ENCODE measurements around the gene ZNF174.

Gene ZNF174

DNA sequence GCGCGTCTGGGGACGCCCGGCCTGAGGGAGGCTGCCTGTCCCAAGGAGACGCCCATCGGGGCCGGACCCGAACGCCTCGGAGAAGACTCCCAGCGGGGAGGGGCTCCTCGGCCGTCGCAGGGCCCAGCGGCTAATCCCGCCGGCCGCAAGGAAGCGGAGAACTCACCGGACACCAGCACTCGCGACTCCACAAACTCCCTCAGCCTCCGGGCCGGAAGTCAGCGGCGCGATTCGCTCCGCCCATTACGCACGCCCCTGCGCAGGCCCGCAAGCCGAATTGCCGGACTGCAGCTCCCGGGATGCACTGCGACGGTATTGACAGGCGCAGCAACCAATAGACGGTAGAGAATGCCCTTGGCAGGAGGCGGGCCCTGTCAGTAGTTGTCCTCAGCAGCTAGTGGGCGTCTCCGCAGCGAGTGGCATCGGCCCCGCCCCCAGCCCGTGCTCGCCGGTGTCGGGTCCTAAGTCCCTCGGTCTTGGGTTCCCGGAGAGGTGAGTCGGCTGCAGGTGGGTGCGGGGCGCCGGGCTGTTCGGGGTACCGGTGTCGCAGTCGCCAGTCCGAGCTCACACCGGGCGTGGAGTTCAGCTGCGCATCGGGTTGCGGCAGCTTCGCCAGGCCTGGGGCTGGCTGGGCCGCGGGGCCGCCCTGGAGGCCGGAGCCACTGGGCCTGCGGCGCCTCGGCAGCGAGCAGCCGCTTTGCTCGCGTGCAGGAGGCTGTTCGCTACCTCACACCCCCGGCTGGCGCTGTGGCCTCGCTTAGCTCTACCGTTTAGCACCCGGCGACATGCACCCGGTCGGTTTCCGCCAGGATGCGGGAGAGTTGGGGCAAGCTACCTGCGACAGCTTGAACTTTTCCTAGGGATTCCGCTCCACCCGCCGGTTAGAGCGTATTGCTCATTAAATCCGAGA lies at the start of gene ZNF174, which contains the start of gene ZSCAN32:
ZNF174 (plus strand) TSS at position 437 of the 910 bp plus-strand sequence. CDS start 790 bp downstream, outside the sequence.
ZSCAN32 (minus strand) TSS at position 226 of the 910 bp plus-strand sequence. CDS start 3,447 bp downstream, outside the sequence.
- H3K27ac ChIP-seq (ENCODE audit: low read depth, low read length), result peak within 1 kb of the TSS; percentile 85
- peaks cover 4% of the 10 kb centered on the region for H3K4me1 ChIP-seq (ENCODE audit: control insufficient read depth, insufficient read depth, low read length)
- H3K27me3 ChIP-seq (ENCODE audit: control insufficient read depth, insufficient read depth, low read length), result no peaks in the 10 kb centered on the region
- H3K36me3 ChIP-seq (ENCODE audit: control insufficient read depth, insufficient read depth, low read length), result peaks cover 43% of the 10 kb centered on the region
- peak within 1 kb of the TSS; percentile 97 for H3K4me3 ChIP-seq (ENCODE audit: low read length)
- H3K9ac ChIP-seq (ENCODE audit: low read length), result peak within 1 kb of the TSS; percentile 94

DNA sequence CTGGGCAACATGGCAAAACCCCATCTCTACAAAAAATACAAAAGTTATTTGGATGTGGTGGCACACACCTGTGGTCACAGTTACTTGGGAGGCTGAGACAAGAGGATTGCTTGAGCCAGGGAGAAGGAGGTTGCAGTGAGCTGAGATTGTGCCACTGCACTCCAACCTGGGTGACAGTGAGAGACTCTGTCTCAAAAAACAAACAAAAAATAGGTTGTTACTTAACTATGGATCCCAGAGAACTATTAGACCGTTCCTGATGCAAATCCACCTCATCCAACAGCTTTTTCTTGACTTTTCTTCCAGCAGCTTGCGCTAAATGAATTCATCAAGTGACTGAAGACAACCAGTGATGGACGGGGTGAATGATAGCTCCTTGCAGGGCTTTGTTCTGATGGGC lies 45.4 kb upstream of the ZNF174 start, which contains the start of gene OR2C1:
OR2C1 (plus strand) TSS at position 301 of the 400 bp plus-strand sequence; CDS start at position 353, 52 bp downstream.
- Histone ChIP-seq H3K9ac (ENCODE audit: low read length) (no peak within 1 kb of the TSS), H3K4me3 (ENCODE audit: low read length) (no peak within 1 kb of the TSS), H3K36me3 (ENCODE audit: control insufficient read depth, insufficient read depth, low read length) (no peaks in the 10 kb centered on the region), H3K4me1 (ENCODE audit: control insufficient read depth, insufficient read depth, low read length) (no peaks in the 10 kb centered on the region), H3K27ac (ENCODE audit: low read depth, low read length) (no peak within 1 kb of the TSS), H3K27me3 (ENCODE audit: control insufficient read depth, insufficient read depth, low read length) (no peaks in the 10 kb centered on the region)

DNA sequence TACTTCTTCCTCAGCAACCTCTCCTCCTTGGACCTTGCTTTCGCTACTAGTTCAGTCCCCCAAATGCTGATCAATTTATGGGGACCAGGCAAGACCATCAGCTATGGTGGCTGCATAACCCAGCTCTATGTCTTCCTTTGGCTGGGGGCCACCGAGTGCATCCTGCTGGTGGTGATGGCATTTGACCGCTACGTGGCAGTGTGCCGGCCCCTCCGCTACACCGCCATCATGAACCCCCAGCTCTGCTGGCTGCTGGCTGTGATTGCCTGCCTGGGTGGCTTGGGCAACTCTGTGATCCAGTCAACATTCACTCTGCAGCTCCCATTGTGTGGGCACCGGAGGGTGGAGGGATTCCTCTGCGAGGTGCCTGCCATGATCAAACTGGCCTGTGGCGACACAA lies 44.9 kb upstream of the ZNF174 start:
- no peak overlapping the region for H3K4me3 ChIP-seq (ENCODE audit: low read length)
- H3K27ac ChIP-seq (ENCODE audit: low read depth, low read length), result no peak overlapping the region
- H3K36me3 ChIP-seq (ENCODE audit: control insufficient read depth, insufficient read depth, low read length), result no peaks in the 10 kb centered on the region
- no peaks in the 10 kb centered on the region for H3K4me1 ChIP-seq (ENCODE audit: control insufficient read depth, insufficient read depth, low read length)
- H3K27me3 ChIP-seq (ENCODE audit: control insufficient read depth, insufficient read depth, low read length), result no peaks in the 10 kb centered on the region
- no peak overlapping the region for H3K9ac ChIP-seq (ENCODE audit: low read length)

DNA sequence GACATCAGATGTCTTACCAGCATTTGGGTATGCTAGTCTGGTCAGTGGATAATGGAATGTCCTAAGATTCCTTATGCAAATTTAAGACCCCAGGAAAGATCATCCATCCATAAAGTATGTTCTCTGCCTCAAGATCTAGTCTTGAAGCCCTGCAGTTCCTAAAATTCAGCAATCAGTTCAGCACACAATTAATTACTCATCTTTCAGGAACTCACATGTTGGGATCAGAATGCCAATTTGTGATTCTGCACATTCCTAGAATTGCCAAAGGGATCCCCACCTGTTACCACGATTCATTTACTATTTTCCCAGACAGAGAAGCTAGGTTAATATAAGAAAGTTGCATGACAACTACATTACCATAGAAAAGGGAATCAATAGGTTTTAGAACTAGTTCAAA lies 42.1 kb upstream of the ZNF174 start:
- no peak overlapping the region for H3K9ac ChIP-seq (ENCODE audit: low read length)
- H3K4me1 ChIP-seq (ENCODE audit: control insufficient read depth, insufficient read depth, low read length), result no peaks in the 10 kb centered on the region
- no peak overlapping the region for H3K4me3 ChIP-seq (ENCODE audit: low read length)
- H3K36me3 ChIP-seq (ENCODE audit: control insufficient read depth, insufficient read depth, low read length), result no peaks in the 10 kb centered on the region
- no peaks in the 10 kb centered on the region for H3K27me3 ChIP-seq (ENCODE audit: control insufficient read depth, insufficient read depth, low read length)
- H3K27ac ChIP-seq (ENCODE audit: low read depth, low read length), result no peak overlapping the region

DNA sequence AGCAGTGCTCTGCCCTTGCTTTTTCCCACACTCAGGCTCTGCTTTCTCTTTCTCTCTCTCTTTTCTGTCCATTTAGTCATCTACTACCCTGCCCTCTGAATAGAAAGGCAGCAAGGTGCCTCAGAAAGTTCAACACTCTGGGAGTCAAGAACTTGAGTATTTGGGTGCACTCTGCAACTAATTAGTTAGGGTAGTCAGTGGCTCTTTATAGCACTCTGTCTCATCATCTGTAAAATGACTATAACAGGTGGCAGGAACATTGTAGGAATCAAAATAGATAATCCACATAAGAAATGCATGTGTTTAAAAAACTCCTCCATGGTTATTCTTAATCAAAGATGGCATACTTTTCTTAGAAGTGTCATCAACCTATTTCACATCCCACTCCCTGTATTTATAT lies 38.1 kb upstream of the ZNF174 start:
- Histone ChIP-seq H3K4me1 (ENCODE audit: control insufficient read depth, insufficient read depth, low read length) (peaks cover 4% of the 10 kb centered on the region), H3K36me3 (ENCODE audit: control insufficient read depth, insufficient read depth, low read length) (no peaks in the 10 kb centered on the region), H3K9ac (ENCODE audit: low read length) (no peak overlapping the region), H3K4me3 (ENCODE audit: low read length) (no peak overlapping the region), H3K27ac (ENCODE audit: low read depth, low read length) (no peak overlapping the region), H3K27me3 (ENCODE audit: control insufficient read depth, insufficient read depth, low read length) (no peaks in the 10 kb centered on the region)

DNA sequence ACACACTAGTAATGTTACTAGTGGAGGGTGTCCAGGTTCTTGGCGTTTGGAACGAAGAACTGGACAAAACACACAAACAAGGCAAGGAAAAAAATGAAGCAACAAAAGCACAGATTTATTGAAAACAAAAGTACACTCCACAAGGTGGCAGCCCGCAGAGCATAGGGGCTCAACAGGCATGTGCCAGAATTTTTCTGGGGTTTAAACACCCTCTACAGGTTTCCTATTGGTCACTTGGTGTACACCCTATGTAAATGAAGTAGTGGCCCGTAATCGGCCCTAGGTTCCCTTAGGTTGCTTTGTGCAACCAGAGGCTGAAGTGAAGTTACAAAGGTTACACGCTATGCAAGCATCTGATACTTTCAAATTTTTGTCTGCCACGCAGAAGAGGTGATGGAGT lies 37.2 kb upstream of the ZNF174 start:
- no peaks in the 10 kb centered on the region for H3K36me3 ChIP-seq (ENCODE audit: control insufficient read depth, insufficient read depth, low read length)
- peaks cover 4% of the 10 kb centered on the region for H3K4me1 ChIP-seq (ENCODE audit: control insufficient read depth, insufficient read depth, low read length)
- no peak overlapping the region for H3K4me3 ChIP-seq (ENCODE audit: low read length)
- no peaks in the 10 kb centered on the region for H3K27me3 ChIP-seq (ENCODE audit: control insufficient read depth, insufficient read depth, low read length)
- no peak overlapping the region for H3K27ac ChIP-seq (ENCODE audit: low read depth, low read length)
- no peak overlapping the region for H3K9ac ChIP-seq (ENCODE audit: low read length)

DNA sequence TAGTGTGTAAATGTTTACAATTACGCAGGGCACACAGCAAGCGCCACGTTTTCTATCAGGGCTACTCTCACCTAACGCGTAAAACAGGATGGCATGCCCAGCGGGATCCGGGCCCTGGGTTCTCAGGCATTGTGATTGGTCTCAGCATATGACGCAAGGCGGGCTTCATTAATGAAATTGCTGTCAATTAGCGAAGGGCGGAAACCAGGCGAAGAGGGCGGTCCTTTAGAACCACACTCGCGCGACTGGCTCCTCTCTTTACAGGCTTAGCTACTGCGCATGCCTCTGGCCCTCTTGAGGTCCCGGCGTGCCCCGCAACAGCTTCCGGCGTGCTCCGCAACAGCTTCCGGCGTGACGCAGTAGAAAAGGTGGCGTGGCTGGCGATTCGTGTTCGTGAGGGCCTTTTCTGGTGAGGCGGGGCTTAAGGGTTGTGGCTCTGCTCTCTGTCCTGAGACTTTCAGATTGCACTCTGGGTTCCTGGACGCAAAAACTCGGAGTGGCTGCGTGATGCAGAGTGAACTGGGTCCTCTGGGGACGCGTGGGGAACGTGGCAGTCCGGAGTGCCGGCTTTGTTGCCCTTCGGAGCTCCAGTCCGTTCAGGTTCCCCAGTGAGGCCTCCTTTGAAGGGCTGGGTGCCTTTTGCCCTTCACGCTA lies 36.1 kb upstream of the ZNF174 start:
- H3K27ac ChIP-seq (ENCODE audit: low read depth, low read length), result peak overlapping the region; percentile 87
- H3K27me3 ChIP-seq (ENCODE audit: control insufficient read depth, insufficient read depth, low read length), result no peaks in the 10 kb centered on the region
- peak overlapping the region; percentile 87 for H3K4me3 ChIP-seq (ENCODE audit: low read length)
- no peaks in the 10 kb centered on the region for H3K36me3 ChIP-seq (ENCODE audit: control insufficient read depth, insufficient read depth, low read length)
- peak overlapping the region; percentile 68 for H3K9ac ChIP-seq (ENCODE audit: low read length)
- H3K4me1 ChIP-seq (ENCODE audit: control insufficient read depth, insufficient read depth, low read length), result peaks cover 4% of the 10 kb centered on the region

DNA sequence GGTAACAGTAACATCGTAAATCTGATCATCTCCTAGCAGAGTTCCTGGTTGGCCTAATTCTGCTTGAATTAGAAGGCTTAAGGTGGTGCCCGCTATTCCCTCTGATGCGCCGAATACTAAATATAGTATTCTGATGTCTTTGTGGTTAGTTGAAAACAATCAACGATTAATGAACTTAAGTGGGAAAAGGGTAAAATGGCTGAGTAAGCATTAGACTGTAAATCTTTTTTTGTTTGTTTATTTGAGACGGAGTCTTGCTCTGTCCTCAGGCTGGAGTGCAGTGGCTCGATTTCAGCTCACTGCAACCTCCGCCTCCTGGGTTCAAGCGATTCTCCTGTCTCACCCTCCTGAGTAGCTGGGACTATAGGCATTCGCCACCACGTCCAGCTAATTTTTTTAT lies 31.9 kb upstream of the ZNF174 start:
- Histone ChIP-seq H3K27me3 (ENCODE audit: control insufficient read depth, insufficient read depth, low read length) (no peaks in the 10 kb centered on the region), H3K9ac (ENCODE audit: low read length) (no peak overlapping the region), H3K27ac (ENCODE audit: low read depth, low read length) (no peak overlapping the region), H3K4me1 (ENCODE audit: control insufficient read depth, insufficient read depth, low read length) (peaks cover 4% of the 10 kb centered on the region), H3K4me3 (ENCODE audit: low read length) (no peak overlapping the region), H3K36me3 (ENCODE audit: control insufficient read depth, insufficient read depth, low read length) (no peaks in the 10 kb centered on the region)

DNA sequence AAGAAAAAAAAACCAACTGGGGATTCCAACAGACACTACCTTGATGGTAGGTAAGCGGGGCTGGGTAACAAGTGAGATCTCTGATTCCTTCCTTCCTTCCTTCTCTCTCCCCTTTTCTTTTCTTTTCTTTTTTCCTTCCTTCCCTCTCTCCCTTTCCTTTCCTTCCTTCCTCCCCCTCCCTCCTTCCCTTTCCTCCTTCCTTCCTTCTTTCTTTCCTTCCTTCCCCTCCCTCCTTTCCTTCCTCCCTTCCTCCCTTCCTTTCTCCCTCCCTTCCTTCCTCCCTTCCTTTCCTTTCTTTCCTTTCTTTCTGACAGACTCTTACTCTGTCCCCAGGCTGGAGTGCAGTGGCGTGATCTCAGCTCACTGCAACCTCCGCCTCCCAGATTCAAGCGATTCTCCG lies 25.3 kb upstream of the ZNF174 start:
- Histone ChIP-seq H3K27ac (ENCODE audit: low read depth, low read length) (no peak overlapping the region), H3K27me3 (ENCODE audit: control insufficient read depth, insufficient read depth, low read length) (no peaks in the 10 kb centered on the region), H3K36me3 (ENCODE audit: control insufficient read depth, insufficient read depth, low read length) (no peaks in the 10 kb centered on the region), H3K4me3 (ENCODE audit: low read length) (no peak overlapping the region), H3K9ac (ENCODE audit: low read length) (no peak overlapping the region), H3K4me1 (ENCODE audit: control insufficient read depth, insufficient read depth, low read length) (no peaks in the 10 kb centered on the region)

DNA sequence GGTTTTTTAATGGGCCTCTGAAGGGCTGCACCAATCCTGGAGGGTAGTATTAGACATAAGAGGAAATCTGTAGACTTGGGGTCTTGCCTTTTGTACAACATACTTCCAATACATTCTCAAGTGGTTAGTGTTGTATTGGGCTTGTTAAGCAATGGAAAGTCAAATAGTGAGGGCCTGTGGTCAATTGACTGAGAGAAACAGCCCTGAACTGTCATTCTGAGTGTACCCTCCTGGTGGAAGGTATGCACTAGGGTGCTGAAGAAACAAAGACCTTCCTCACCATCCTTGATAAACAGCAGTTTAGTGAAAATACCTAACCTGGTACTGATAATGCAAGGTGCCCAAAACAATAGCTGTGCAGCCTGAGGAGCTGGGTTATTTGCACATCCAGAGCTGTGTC lies 23.1 kb upstream of the ZNF174 start:
- no peak overlapping the region for H3K4me3 ChIP-seq (ENCODE audit: low read length)
- H3K9ac ChIP-seq (ENCODE audit: low read length), result no peak overlapping the region
- no peaks in the 10 kb centered on the region for H3K4me1 ChIP-seq (ENCODE audit: control insufficient read depth, insufficient read depth, low read length)
- H3K27me3 ChIP-seq (ENCODE audit: control insufficient read depth, insufficient read depth, low read length), result no peaks in the 10 kb centered on the region
- peaks cover 10% of the 10 kb centered on the region for H3K36me3 ChIP-seq (ENCODE audit: control insufficient read depth, insufficient read depth, low read length)
- no peak overlapping the region for H3K27ac ChIP-seq (ENCODE audit: low read depth, low read length)

DNA sequence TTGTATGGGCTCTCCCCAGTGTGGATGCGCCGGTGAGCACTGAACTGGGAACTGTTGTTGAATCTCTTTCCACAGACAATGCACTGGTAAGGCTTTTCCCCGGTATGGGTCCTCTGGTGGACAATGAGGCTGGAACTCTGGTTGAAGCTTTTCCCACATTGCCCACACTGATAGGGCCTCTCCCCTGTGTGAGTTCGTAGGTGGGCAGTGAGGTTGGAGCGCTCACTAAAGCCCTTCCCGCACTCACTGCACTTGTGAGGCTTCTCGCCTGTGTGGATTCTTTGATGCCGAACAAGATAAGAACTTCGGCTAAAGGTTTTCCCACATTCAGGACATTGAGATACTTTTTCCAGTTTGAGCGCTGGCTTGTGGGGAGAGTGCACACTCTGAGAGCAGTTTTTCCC lies 18.0 kb upstream of the ZNF174 start:
- H3K27ac ChIP-seq (ENCODE audit: low read depth, low read length), result no peak overlapping the region
- peak overlapping the region; percentile 47 for H3K4me3 ChIP-seq (ENCODE audit: low read length)
- H3K4me1 ChIP-seq (ENCODE audit: control insufficient read depth, insufficient read depth, low read length), result no peaks in the 10 kb centered on the region
- H3K27me3 ChIP-seq (ENCODE audit: control insufficient read depth, insufficient read depth, low read length), result no peaks in the 10 kb centered on the region
- H3K9ac ChIP-seq (ENCODE audit: low read length), result no peak overlapping the region
- H3K36me3 ChIP-seq (ENCODE audit: control insufficient read depth, insufficient read depth, low read length), result peaks cover 38% of the 10 kb centered on the region

DNA sequence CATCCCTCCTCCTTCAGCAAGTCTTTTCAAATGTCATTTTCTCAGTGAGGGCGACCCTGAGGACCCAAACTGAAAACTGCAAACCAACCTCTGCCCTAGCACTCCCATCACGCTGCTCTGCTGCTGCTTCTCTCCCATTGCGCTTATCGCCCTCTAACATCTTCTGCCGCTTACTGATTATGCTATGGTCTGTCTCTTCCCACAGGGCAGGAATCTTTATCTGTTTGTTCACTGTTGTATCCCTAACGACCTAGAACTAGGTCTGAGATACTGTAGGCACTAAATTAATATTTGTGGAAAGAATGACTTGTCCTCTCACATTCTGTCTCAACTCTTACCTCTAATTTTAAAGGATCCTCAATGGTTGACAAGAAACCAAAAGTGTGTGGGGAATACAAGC lies 12.7 kb upstream of the ZNF174 start:
- H3K27me3 ChIP-seq (ENCODE audit: control insufficient read depth, insufficient read depth, low read length), result no peaks in the 10 kb centered on the region
- peaks cover 53% of the 10 kb centered on the region for H3K36me3 ChIP-seq (ENCODE audit: control insufficient read depth, insufficient read depth, low read length)
- no peaks in the 10 kb centered on the region for H3K4me1 ChIP-seq (ENCODE audit: control insufficient read depth, insufficient read depth, low read length)
- H3K9ac ChIP-seq (ENCODE audit: low read length), result no peak overlapping the region
- H3K4me3 ChIP-seq (ENCODE audit: low read length), result no peak overlapping the region
- no peak overlapping the region for H3K27ac ChIP-seq (ENCODE audit: low read depth, low read length)
